T-helper 1 cell treated with Interleukin-12 subunit alpha and Interleukin-12 subunit beta and Interleukin-4 antibody, amounts not matched to agents 30 μg/mL and 1 μg/mL, for 36 hours (primary cell): Measurements from ENCODE around the gene RFK.
"Not testable (repeated sequence)": the region's sequence is repeated elsewhere in the genome, so short reads cannot be mapped to it uniquely, and the experiment has no call there.

ENCODE experiments used
- H3K27ac Mint-ChIP-seq: one replicate; pipeline ENCODE4 v1.8.0; 2021; ENCODE audit warnings: mild to moderate bottlenecking, mixed read lengths
- H3K27me3 Mint-ChIP-seq: one replicate; pipeline ENCODE4 v1.8.0; 2021; ENCODE audit warnings: low read depth, mixed read lengths
- H3K36me3 Mint-ChIP-seq: one replicate; pipeline ENCODE4 v1.8.0; 2021; ENCODE audit warnings: low read depth, mixed read lengths
- H3K4me1 Mint-ChIP-seq: one replicate; pipeline ENCODE4 v1.8.0; 2021; ENCODE audit warnings: low read depth, mixed read lengths
- H3K4me3 Mint-ChIP-seq: one replicate; pipeline ENCODE4 v1.8.0; 2021; ENCODE audit warnings: mild to moderate bottlenecking, moderate library complexity, mixed read lengths
- H3K9me3 Mint-ChIP-seq: one replicate; pipeline ENCODE4 v1.8.0; 2021; ENCODE audit warnings: mixed read lengths

The RFK gene

DNA sequence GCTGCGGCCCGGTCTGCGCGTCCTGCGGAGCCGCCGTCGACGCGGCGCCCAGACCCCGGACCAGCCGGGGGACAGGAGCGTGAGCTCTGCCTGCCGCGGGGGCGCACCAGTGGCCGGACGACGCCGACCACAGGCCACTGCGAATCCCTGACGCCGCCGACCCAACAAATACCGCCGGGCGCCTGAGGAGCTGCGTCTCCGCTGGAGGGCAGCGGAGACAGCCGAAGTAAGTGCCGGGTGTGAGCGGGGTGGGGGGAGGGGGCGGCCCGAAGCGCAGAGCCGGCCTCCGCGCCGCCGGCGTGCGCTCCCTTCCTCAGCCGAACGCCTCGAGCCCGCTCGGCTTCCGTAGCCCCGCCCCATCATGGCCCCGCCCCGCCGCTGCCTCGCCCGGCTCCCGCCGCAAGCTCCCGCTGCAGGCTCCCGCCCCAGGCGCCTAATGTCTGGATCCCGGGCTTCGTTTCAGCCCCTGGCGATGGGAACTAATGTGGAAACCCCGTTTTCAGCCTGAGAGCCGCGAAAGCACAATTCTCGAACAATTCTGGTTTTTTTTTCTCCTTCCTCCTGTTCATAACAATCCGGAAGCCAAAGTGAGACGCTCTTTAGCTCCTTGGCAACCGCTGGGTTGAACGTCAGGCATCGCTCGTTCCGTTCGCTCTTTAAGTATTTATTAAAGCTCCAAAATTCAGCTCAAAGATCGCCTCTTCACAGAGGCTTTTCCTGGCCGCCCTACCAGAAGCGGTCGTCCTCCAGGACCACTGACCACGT lies at the start of gene RFK:
RFK (minus strand) TSS at position 232 of the 765 bp plus-strand sequence. CDS start 255 bp downstream, outside the sequence.
- H3K36me3 Mint-ChIP-seq = peaks cover 10% of the 10 kb centered on the region
- peak within 1 kb of the TSS; percentile 99 for H3K27ac Mint-ChIP-seq
- H3K4me3 Mint-ChIP-seq = peak within 1 kb of the TSS; percentile 99
- peaks cover 27% of the 10 kb centered on the region for H3K4me1 Mint-ChIP-seq
- H3K9me3 Mint-ChIP-seq = no peaks in the 10 kb centered on the region
- no peaks in the 10 kb centered on the region for H3K27me3 Mint-ChIP-seq

DNA sequence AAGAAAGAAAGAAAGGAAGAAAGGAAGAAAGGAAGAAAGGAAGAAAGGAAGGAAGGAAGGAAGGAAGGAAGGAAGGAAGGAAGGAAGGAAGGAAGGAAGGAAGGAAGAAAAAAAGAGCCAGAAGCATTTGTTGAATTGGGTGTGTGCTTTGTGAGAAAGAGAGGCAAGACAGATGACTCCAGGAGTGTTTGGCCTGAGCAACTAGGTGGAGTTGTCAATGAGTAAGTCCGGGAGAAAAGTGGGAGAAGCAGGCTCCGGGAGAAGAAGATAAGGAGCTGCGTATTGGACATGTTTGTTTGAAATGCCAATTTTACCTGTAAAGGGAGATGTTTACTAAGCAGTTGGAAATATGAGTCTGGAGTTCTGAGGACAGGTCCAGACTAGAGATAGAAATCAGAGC lies 49.7 kb upstream of the RFK start:
- Mint-ChIP-seq H3K4me1 (peaks cover 14% of the 10 kb centered on the region), H3K9me3 (no peaks in the 10 kb centered on the region), H3K27ac (no peak overlapping the region), H3K4me3 (no peak overlapping the region), H3K36me3 (peaks cover 2% of the 10 kb centered on the region), H3K27me3 (no peaks in the 10 kb centered on the region)

DNA sequence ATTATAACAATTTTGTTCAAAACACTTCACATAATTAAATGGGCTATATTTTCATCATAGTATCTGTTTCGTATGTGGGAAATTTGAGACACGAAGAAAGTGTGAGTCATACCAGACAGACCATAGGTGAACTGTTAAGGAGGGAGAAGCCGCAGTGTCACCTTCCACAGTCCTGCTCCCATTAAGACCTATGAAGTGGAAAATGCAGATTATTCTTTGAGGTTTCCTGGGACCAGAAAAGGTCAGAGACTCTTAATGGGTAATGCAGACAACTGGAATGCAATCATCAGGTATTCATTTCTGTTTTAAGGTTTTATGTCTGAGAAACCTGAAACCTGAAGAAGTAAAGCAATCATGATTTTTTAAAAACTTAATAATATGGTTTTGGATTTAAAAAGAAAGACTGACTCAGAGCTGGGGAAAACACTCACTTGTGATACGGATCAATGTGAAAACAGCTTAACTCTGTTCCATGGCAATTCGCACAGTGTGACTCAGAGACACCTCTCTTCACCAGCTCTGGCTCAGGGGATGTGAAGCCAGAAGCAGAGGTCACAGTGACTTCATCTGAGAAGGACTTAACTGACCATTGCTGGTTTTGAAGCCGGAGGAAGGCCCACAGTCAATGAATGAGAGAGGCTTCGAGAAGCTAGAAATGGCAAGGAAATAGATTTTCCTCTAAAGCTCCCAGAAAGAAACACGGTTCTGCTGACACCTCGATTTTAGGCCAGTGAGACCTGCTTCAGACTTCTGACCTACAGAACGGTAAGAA lies 47.5 kb upstream of the RFK start:
- Mint-ChIP-seq H3K9me3 (no peaks in the 10 kb centered on the region), H3K27me3 (no peaks in the 10 kb centered on the region), H3K4me1 (peaks cover 19% of the 10 kb centered on the region), H3K27ac (peak overlapping the region; percentile 72), H3K36me3 (peaks cover 2% of the 10 kb centered on the region), H3K4me3 (peak overlapping the region; percentile 17)

DNA sequence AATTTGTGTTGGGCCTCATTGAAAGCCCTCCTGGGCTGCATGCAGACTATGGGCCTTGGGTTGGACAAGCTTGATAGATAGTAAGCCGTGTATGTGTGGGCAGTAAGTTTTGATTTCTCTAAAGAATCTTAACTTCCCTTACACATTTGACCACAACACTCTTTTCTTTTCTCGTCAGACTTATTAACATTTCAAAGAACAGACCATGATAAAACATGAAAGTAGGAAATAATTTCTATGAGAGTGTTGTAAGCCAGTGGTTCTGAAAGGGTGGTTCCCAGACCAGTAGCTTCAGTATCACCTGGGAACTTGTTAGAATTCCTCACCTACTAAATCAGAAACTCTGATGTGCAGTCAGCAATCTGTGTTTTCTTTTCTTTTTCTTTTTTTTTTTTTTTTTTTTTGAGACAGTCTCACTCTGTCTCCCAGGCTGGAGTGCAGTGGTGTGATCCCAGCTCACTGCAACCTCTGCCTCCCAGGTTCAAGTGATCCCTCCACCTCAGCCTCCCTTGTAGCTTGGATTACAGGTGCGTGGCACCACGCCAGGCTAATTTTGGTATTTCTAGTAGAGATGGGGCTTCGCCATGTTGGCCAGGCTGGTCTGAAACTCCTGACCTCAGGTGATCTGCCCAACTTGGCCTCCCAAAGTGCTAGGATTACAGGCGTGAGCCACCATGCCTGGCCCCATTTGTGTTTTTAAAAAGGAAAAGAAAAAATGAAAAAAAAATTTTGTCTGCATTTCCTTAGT lies 44.8 kb upstream of the RFK start:
- Mint-ChIP-seq H3K4me3 (no peak overlapping the region), H3K27ac (peak overlapping the region; percentile 10)

DNA sequence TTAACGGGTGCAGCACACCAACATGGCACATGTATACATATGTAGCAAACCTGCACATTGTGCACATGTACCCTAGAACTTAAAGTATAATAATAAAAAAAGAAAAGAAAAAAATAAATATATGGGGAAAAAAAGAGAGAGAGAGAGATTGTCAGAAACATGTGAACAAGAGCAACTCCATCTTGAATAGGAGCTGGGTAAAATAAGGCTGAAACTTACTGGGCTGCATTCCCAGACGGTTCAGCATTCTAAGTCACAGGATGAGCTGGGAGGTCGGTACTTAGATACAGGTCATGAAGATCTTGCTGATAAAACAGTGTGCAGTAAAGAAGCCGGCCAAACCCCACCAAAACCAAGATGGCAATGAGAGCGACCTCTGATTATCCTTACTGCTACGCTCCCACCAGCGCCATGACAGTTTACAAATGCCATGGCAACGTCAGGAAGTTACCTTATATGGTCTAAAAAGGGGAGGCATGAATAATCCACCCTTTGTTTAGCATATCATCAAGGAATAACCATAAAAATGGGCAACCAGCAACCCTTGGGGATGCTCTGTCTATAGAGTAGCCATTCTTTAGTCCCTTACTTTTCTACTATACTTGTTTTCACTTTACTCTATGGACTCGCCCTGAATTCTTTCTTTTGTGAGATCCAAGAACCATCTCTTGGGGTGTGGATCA lies 42.9 kb upstream of the RFK start:
- H3K4me1 Mint-ChIP-seq = peaks cover 13% of the 10 kb centered on the region
- not testable (repeated sequence) for H3K9me3 Mint-ChIP-seq, H3K27me3 Mint-ChIP-seq, H3K4me3 Mint-ChIP-seq, H3K27ac Mint-ChIP-seq, H3K36me3 Mint-ChIP-seq

More for the DNA sequence above, 44.8 kb upstream of the RFK start:
- Mint-ChIP-seq H3K27me3 (no peaks in the 10 kb centered on the region), H3K4me1 (peaks cover 13% of the 10 kb centered on the region), H3K9me3 (no peaks in the 10 kb centered on the region), H3K36me3 (peaks cover 2% of the 10 kb centered on the region)

DNA sequence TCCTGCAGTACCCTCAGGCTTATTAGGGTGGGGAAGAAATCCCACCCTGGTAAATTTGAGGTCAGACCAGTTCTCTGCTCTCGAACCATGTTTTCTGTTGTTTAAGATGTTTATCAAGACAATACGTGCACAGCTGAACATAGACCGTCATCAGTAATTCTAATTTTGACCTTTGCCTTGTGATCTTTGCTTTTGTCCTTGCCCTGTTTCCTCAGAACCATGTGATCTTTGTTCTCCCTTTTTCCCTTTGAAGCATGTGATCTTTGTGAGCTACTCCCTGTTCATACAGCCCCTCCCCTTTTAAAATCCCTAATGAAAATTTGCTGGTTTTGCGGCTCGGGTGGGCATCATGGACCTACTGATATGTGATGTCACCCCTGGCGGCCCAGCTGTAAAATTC lies 40.7 kb upstream of the RFK start:
- not testable (repeated sequence) for H3K9me3 Mint-ChIP-seq, H3K27me3 Mint-ChIP-seq, H3K4me1 Mint-ChIP-seq, H3K4me3 Mint-ChIP-seq, H3K27ac Mint-ChIP-seq, H3K36me3 Mint-ChIP-seq

DNA sequence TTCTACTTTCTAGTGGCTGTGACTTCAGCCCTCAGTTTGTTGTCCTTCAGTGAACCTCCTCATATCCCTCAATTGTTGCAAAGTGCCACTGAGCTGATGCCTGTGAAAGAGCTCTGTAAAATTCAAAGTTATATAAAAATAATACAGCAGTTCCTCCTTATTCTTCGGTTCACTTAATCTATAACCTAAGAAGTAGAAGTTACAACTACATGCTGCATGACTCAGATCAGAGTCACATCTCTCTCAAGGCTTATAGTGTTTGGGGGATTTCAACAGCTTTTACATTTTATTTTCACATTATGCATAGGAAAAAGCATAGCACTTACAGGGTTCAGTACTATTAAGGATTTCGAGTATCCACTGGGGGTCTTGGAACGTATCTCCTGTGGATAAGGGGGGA lies 39.6 kb upstream of the RFK start:
- Mint-ChIP-seq H3K4me1 (peaks cover 5% of the 10 kb centered on the region), H3K27ac (no peak overlapping the region), H3K9me3 (no peaks in the 10 kb centered on the region), H3K4me3 (no peak overlapping the region), H3K36me3 (no peaks in the 10 kb centered on the region), H3K27me3 (no peaks in the 10 kb centered on the region)

DNA sequence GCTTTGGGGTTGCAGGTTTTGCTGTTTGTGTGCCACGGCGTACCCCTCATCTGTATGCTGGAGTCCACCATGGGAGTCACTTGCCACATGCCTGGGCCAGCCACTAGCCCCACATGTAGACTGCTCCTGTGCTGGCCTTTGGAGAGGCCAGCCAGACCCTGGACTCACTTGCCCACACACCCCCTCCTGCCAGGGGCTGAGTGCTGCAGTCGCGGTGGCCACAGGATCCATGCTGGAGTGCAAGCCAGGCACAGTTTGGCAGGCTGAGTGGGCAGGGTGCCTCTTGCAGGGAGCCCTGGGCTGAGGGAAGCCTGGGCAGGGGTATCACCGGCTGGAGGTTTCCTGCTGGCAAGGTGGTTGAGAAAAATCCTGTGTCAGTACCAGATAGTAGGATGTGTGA lies 39.2 kb upstream of the RFK start:
- no peak overlapping the region for H3K27ac Mint-ChIP-seq
- no peaks in the 10 kb centered on the region for H3K36me3 Mint-ChIP-seq
- H3K9me3 Mint-ChIP-seq = no peaks in the 10 kb centered on the region
- H3K4me1 Mint-ChIP-seq = peaks cover 1% of the 10 kb centered on the region
- H3K4me3 Mint-ChIP-seq = no peak overlapping the region
- no peaks in the 10 kb centered on the region for H3K27me3 Mint-ChIP-seq

DNA sequence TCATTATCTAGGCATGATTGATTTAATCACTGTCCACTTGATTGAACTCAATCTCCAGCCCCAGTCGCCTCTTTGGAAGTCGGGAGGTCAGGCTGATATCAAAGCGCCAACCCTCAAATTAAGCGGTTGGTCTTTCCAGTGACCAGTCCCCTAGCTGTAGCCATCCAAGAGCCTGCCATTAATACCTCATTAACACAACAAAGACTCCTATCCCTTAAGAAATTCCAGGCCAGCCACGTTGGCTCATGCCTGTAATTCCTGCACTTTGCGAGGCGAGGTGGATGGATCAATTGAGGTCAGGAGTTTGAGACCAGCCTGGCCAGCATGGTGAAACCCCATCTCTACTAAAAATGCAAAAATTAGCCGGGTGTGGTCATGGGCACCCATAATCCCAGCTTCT lies 37.4 kb upstream of the RFK start:
- Mint-ChIP-seq H3K36me3 (no peaks in the 10 kb centered on the region), H3K27ac (no peak overlapping the region), H3K4me1 (no peaks in the 10 kb centered on the region), H3K4me3 (no peak overlapping the region), H3K27me3 (no peaks in the 10 kb centered on the region), H3K9me3 (no peaks in the 10 kb centered on the region)

DNA sequence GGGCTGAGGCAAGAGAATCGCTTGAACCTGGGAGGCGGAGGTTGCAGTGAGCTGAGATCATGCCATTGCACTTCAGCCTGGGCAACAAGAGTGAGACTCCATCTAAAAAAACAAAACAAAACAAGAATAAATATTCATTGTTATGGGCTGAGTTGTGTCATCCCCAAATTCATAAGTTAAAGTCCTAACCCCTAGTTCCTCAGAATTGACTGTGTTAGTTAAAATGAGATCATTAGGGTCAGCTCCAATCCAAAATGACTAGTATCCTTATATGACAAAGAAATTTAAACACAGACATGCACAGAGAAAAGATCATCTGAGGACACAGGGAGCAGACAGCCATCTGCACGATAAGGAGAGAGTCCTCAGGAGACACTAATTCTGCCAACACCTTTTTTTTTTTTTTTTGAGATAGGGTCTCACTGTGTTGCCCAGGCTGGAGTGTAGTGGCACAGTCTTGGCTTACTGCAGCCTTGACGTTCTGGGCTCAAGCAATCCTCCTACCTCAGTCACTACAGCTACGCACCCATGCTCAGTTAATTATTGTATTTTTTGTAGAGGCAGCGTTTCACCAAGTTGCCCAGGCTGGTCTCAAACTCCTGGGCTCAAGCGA lies 32.7 kb upstream of the RFK start:
- Mint-ChIP-seq H3K27me3 (no peaks in the 10 kb centered on the region), H3K36me3 (no peaks in the 10 kb centered on the region), H3K9me3 (no peaks in the 10 kb centered on the region), H3K27ac (no peak overlapping the region), H3K4me1 (peaks cover 6% of the 10 kb centered on the region), H3K4me3 (no peak overlapping the region)

DNA sequence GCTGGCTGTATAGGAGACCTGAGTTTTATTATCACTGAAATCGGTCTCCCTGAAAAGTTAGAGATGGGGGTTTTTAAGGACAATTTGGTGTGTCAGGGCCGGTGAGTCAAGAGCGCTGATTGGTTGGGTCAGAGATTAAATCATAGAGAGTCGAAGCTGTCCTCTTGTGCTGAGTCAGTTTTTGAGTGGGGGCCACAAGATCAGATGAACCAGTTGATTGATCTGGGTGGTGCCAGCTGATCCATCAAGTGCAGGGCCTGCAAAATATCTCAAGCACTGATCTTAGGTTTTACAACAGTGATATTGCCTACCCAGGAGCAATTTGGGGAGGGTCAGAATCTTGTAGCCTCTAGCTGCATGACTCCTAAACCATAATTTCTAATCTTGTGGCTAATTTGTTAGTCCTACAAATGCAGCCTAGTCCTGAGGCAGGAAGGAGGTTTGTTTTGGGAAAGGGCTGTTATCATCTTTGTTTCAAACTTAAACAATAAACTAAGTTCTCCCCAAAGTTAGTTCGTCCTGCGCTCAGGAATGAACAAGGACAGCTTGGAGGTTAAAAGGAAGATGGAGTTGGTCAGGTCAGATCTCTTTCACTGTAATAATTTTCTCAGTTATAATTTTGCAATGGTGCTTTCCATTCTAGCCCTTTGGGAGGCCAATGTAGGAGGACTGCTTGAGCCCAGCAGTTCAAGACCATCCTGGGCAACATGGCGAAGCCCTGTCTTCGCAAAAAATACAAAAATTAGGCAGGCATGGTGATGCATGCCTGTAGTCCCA lies 31.6 kb upstream of the RFK start:
- Mint-ChIP-seq H3K4me1 (peaks cover 6% of the 10 kb centered on the region), H3K4me3 (no peak overlapping the region), H3K27ac (no peak overlapping the region), H3K27me3 (no peaks in the 10 kb centered on the region), H3K36me3 (no peaks in the 10 kb centered on the region), H3K9me3 (no peaks in the 10 kb centered on the region)

DNA sequence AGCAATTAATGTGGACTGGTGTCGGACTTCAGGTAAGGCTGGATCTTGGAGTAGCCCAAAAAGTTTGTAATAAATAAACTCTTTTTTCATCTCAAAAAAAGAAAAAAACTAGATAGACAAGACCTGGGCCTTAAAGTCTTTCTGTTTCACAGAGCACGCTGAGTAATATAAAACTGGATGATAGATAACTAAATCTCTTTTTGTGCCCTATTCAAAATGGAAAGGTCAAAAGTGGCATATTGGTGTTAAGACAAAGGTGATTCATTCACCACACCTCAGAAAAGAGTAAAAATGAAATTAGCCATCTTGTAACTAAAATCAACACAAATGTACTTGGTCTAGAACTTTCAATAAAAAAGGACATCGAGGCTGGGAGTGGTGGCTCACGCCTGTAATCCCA lies 30.3 kb upstream of the RFK start:
- Mint-ChIP-seq H3K27ac (no peak overlapping the region), H3K4me1 (peaks cover 6% of the 10 kb centered on the region)

More for the DNA sequence above, 30.3 kb upstream of the RFK start:
- Mint-ChIP-seq H3K27me3 (no peaks in the 10 kb centered on the region), H3K9me3 (no peaks in the 10 kb centered on the region), H3K4me3 (no peak overlapping the region), H3K36me3 (no peaks in the 10 kb centered on the region)
